ENCODE results near the gene TIA1. TPM values are rescaled to one million over a fixed set of nuclear protein-coding genes. Genes with fewer than 3 reads are reported as not detected.
"Not testable (repeated sequence)": the region's sequence is repeated elsewhere in the genome, so short reads cannot be mapped to it uniquely, and the experiment has no call there.

Gene TIA1, protein sequence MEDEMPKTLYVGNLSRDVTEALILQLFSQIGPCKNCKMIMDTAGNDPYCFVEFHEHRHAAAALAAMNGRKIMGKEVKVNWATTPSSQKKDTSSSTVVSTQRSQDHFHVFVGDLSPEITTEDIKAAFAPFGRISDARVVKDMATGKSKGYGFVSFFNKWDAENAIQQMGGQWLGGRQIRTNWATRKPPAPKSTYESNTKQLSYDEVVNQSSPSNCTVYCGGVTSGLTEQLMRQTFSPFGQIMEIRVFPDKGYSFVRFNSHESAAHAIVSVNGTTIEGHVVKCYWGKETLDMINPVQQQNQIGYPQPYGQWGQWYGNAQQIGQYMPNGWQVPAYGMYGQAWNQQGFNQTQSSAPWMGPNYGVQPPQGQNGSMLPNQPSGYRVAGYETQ
- total RNA-seq (10 to 100 TPM; 24.7 to 38.1 (median 29.7) TPM), polyA plus RNA-seq (10 to 100 TPM; 17.4 to 26.1 (median 23.4) TPM)
- long read RNA-seq, donor 1, full-length matches to known transcripts = 25 of 28 reads
- long read RNA-seq, donor 1, partial matches to known transcripts = 0 of 28 reads
- long read RNA-seq, donor 1, other reads (novel, unspliced or antisense) = 3 of 28 reads
- long read RNA-seq, donor 2, full-length matches to known transcripts = 12 of 20 reads
- long read RNA-seq, donor 2, partial matches to known transcripts = 1 of 20 reads
- long read RNA-seq, donor 2, other reads (novel, unspliced or antisense) = 7 of 20 reads

DNA sequence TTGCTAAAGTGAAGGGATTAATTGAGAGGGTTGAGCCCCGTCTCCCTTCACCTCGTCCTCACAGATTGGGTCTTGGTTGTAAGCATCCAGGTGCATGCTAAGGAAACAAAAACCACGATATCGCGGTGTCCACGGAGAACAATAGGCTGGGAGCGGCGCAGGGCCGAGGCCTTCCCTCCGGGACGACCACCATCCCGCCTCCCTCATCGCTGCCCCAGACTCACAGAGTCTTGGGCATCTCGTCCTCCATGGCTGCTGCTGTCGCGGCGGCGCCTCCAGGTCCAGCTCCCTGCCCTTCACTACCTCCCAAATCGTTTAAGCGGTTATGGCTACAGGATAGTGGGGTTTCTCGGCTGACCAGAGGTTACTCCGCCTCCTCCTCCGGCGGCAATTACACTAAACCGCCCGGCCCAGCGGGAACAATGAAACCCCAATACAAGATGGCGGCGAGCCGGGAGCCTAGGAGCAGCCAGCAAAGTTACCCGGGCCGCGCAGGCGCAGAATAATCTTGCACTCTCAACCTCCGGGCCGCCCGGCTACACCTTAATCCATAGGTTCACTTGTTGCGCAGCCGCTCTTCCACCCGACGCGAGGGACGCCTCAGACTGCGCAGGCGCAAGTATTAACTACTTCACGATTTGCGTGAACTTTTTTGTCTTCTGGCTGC is at the start of gene TIA1:
Gene TIA1 (minus strand): TSS at position 448 of the 667 bp plus-strand sequence. CDS start 198 bp downstream, at position 250.
- ATAC-seq = peak; percentile 98 to 99 (median 99)
- Histone ChIP-seq H3K4me3 (peak within 1 kb of the TSS; percentile 84), H3K4me1 (peaks cover 39% of the 10 kb centered on the region), H3K27me3 (ENCODE audit: insufficient read depth in 3 of 3, low read length in 2 of 3) (no peaks in the 10 kb centered on the region), H3K27ac (peak within 1 kb of the TSS; percentile 92), H3K36me3 (ENCODE audit: insufficient read depth in 1 of 2, low read depth in 1 of 2) (no peaks in the 10 kb centered on the region), H3K9me3 (no peaks in the 10 kb centered on the region)
- peak; percentile 99 for DNase-seq
- intact Hi-C loops (cut with DNase I) = loop anchor here (5.0 to 10.0 kb wide), 2 partner anchors 56 to 354 kb away; partner anchors contain the start of genes C2orf42 (in 2 of the 2) and SNRNP27 (in 1 of the 2)
- TF ChIP-seq, protein P1, sequence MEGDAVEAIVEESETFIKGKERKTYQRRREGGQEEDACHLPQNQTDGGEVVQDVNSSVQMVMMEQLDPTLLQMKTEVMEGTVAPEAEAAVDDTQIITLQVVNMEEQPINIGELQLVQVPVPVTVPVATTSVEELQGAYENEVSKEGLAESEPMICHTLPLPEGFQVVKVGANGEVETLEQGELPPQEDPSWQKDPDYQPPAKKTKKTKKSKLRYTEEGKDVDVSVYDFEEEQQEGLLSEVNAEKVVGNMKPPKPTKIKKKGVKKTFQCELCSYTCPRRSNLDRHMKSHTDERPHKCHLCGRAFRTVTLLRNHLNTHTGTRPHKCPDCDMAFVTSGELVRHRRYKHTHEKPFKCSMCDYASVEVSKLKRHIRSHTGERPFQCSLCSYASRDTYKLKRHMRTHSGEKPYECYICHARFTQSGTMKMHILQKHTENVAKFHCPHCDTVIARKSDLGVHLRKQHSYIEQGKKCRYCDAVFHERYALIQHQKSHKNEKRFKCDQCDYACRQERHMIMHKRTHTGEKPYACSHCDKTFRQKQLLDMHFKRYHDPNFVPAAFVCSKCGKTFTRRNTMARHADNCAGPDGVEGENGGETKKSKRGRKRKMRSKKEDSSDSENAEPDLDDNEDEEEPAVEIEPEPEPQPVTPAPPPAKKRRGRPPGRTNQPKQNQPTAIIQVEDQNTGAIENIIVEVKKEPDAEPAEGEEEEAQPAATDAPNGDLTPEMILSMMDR (IDR thresholded peaks at IDR 0.05) = no peak
- 0% methylated on average over 47 of the region's 47 CpGs for WGBS, 3 donors

DNA sequence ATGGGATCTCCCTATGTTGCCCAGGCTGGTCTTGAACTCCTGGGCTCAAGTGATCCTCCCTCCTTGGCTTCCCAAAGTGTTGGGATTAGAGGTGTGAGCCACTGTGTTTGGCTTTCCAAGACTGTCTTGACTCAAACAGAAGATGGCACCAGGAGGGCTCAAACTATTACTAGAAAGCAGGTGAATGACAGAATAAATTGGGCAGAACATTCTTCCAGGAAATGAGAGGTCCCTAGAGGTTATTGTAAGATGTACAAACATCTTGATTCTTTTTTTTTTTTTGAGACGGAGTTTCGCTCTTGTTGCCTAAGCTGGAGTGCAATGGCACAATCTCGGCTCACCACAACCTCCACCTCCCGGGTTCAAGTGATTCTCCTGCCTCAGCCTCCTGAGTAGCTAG is 49.4 kb upstream of the TIA1 start:
- H3K4me3 ChIP-seq; H3K27me3 ChIP-seq (ENCODE audit: insufficient read depth in 3 of 3, low read length in 2 of 3); H3K27ac ChIP-seq; intact Hi-C loops (cut with DNase I); H3K9me3 ChIP-seq; DNase-seq; ATAC-seq: not testable (repeated sequence)
- peaks cover 14% of the 10 kb centered on the region for H3K4me1 ChIP-seq
- H3K36me3 ChIP-seq (ENCODE audit: insufficient read depth in 1 of 2, low read depth in 1 of 2) = peaks cover 3 to 49% of the 10 kb centered on the region in 2 donors
- WGBS, 3 donors = 80 to 93% (median 92%) methylated on average over 3 to 4 of the region's 4 CpGs

DNA sequence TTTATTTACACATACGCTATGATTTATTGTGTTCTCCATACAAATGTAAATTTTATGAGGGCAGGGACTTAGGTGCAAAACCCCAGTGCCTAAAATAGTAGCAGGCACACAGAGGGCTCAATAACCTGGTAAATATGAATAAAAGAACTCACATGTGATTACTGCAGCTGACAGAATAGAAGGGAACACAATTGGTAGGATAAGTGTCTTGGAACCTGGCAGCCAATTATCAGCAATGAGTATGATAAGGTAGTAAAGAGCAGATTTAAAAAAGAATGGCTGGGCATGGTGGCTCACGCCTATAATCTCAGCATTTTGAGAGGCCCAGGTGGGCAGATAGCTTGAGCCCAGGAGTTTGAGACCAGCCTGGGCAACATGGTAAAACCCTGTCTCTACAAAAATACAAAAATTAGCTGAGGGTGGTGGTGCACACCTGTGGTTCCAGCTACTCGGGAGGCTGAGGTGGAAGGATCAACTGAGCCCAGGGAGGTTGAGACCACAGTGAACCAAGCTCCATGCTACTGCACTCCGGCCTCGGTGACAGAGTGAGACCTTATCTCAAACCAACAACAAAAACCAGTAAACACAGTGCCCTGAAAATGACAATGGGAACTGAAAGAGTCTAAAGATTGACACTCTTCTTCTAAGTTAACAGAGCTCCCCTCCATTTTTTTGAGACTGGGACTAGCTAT is 35.2 kb upstream of the TIA1 start:
- Histone ChIP-seq H3K4me3 (no peak overlapping the region), H3K9me3 (no peaks in the 10 kb centered on the region), H3K36me3 (ENCODE audit: insufficient read depth in 1 of 2, low read depth in 1 of 2) (peaks cover 13 to 92% of the 10 kb centered on the region in 2 donors), H3K4me1 (no peaks in the 10 kb centered on the region), H3K27ac (no peak overlapping the region), H3K27me3 (ENCODE audit: insufficient read depth in 3 of 3, low read length in 2 of 3) (no peaks in the 10 kb centered on the region)
- ATAC-seq = no peak
- WGBS, 3 donors = 96 to 98% (median 97%) methylated on average over 5 of the region's 5 CpGs
- intact Hi-C loops (cut with DNase I) = no loop called here
- TF ChIP-seq, protein P1 (IDR thresholded peaks at IDR 0.05) = no peak
- DNase-seq = no peak

DNA sequence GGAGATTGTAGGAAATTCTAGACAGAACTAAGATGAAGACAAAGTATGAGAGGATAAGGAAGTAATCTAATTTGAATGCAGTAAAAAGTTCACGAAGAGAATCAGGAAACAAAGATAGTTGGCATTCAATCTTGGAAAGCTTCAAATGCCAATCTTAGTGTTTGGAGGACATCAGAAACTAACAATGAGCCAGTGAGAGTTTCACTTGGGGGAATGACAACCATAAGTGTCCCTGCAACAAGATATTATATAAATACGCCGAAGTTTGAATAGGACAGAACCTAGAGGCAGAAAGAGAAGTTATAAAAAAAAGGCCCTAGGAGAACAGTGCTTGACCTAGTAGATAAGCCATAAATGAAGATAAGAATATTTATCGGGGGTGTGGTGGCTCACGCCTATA is 34.0 kb upstream of the TIA1 start:
- WGBS, 3 donors = 78 to 86% (median 83%) methylated on average over 5 of the region's 5 CpGs
- no peaks in the 10 kb centered on the region for H3K9me3 ChIP-seq
- no peaks in the 10 kb centered on the region for H3K4me1 ChIP-seq
- peaks cover 9 to 92% of the 10 kb centered on the region in 2 donors for H3K36me3 ChIP-seq (ENCODE audit: insufficient read depth in 1 of 2, low read depth in 1 of 2)
- TF ChIP-seq, protein P1 (IDR thresholded peaks at IDR 0.05) = no peak
- no peak for ATAC-seq
- no peaks in the 10 kb centered on the region for H3K27me3 ChIP-seq (ENCODE audit: insufficient read depth in 3 of 3, low read length in 2 of 3)
- H3K4me3 ChIP-seq = no peak overlapping the region
- no peak for DNase-seq
- intact Hi-C loops (cut with DNase I) = no loop called here
- H3K27ac ChIP-seq = no peak overlapping the region
